ENCODE results near the gene JAK3. TPM values are rescaled to one million over a fixed set of nuclear protein-coding genes. Genes with fewer than 3 reads are reported as not detected.
A peak's percentile ranks its signal among the peaks of the same experiment; 100 is the strongest.
"Not testable (repeated sequence)": the region's sequence is repeated elsewhere in the genome, so short reads cannot be mapped to it uniquely, and the experiment has no call there.

The JAK3 gene
- total RNA-seq, 3 donors from 2014 or later, result 2.8 to 13.1 (median 3.5) TPM

GRCh38 chr19:17803264-17803896, 44.4 kb downstream of the JAK3 start:
- intact Hi-C loops (cut with DNase I; ENCODE audit: low total_unique reads), result no loop called here
- H3K27me3 ChIP-seq, result no peaks in the 10 kb centered on the region
- DNase-seq (ENCODE audit: low spot score in 2 of 2), result peak in 1 of 2 donors; percentile 25
- H3K9me3 ChIP-seq, result no peaks in the 10 kb centered on the region
- no peak overlapping the region for H3K4me3 ChIP-seq
- H3K36me3 ChIP-seq, result no peaks in the 10 kb centered on the region
- no peaks in the 10 kb centered on the region for H3K4me1 ChIP-seq
- H3K27ac ChIP-seq, result peak overlapping the region in 1 of 2 donors; percentile 44
- TF ChIP-seq POLR2AphosphoS5 (IDR thresholded peaks at IDR 0.05), result no peak
- TF ChIP-seq POLR2A (IDR thresholded peaks at IDR 0.05), result no peak

DNA sequence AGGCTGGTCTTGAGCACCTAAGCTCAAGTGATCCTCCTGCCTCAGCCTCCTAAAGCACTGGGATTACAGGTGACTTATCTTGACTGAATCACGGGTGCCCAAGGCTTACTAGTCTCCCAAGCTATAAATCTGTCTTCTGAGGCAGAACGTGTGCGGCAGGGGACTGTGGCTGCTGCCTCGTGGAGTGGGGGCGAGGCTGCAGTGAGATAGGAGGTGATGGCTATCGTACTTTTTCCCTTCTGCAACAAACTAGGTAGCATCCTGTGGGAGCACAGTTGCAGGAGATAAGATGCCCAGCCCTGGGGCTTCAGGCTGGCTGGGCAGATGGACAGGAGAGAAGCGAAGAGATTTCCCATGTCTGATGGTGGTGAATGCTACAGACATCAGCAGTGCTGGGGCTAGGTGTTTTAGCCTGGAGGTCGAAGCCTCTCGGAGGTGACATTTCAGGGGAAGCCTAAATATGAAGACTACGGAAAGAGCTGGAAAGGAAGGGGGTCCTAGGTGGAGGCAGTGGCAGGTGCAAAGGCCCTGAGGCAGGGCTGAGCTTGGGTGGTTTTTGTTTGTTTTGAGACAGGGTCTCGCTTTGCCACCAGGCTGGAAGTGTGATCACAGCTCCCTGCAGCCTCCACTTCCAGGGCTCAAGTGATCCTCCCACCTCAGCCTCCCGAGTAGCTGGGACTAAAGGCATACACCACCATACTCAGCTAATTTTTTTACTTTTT, 45.5 kb downstream of the JAK3 start:
- intact Hi-C loops (cut with DNase I; ENCODE audit: low total_unique reads), result no loop called here
- Histone ChIP-seq H3K9me3 (no peaks in the 10 kb centered on the region), H3K27ac (peak overlapping the region in 1 of 2 donors; percentile 21), H3K27me3 (no peaks in the 10 kb centered on the region), H3K4me3 (no peak overlapping the region), H3K36me3 (no peaks in the 10 kb centered on the region), H3K4me1 (no peaks in the 10 kb centered on the region)
- TF ChIP-seq, protein P1, sequence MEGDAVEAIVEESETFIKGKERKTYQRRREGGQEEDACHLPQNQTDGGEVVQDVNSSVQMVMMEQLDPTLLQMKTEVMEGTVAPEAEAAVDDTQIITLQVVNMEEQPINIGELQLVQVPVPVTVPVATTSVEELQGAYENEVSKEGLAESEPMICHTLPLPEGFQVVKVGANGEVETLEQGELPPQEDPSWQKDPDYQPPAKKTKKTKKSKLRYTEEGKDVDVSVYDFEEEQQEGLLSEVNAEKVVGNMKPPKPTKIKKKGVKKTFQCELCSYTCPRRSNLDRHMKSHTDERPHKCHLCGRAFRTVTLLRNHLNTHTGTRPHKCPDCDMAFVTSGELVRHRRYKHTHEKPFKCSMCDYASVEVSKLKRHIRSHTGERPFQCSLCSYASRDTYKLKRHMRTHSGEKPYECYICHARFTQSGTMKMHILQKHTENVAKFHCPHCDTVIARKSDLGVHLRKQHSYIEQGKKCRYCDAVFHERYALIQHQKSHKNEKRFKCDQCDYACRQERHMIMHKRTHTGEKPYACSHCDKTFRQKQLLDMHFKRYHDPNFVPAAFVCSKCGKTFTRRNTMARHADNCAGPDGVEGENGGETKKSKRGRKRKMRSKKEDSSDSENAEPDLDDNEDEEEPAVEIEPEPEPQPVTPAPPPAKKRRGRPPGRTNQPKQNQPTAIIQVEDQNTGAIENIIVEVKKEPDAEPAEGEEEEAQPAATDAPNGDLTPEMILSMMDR (IDR thresholded peaks at IDR 0.05), result no peak
- TF ChIP-seq POLR2A (IDR thresholded peaks at IDR 0.05) (no peak), POLR2AphosphoS5 (IDR thresholded peaks at IDR 0.05) (no peak)
- DNase-seq (ENCODE audit: low spot score in 2 of 2), result no peak

GRCh38 chr19:17798599-17798998, 49.2 kb downstream of the JAK3 start:
- H3K36me3 ChIP-seq; H3K4me3 ChIP-seq; H3K9me3 ChIP-seq; DNase-seq (ENCODE audit: low spot score in 2 of 2); H3K4me1 ChIP-seq; H3K27ac ChIP-seq: not testable (repeated sequence)
- peaks cover 0 to 20% of the 10 kb centered on the region in 2 donors for H3K27me3 ChIP-seq
- intact Hi-C loops (cut with DNase I; ENCODE audit: low total_unique reads), result loop anchor here (5.0 kb wide), 1 partner anchor 771 kb away; the partner anchor contains the start of gene CPAMD8

- TF ChIP-seq, protein P1 (IDR thresholded peaks at IDR 0.05), result no peak
- TF ChIP-seq POLR2A (IDR thresholded peaks at IDR 0.05) (no peak), POLR2AphosphoS5 (IDR thresholded peaks at IDR 0.05) (no peak)
- peaks cover 0 to 20% of the 10 kb centered on the region in 2 donors for H3K27me3 ChIP-seq
- intact Hi-C loops (cut with DNase I; ENCODE audit: low total_unique reads), result loop anchor here (5.0 kb wide), 1 partner anchor 770 kb away; the partner anchor contains the start of gene CPAMD8
- H3K4me3 ChIP-seq, result no peak overlapping the region
- no peaks in the 10 kb centered on the region for H3K9me3 ChIP-seq
- H3K36me3 ChIP-seq, result no peaks in the 10 kb centered on the region
- no peaks in the 10 kb centered on the region for H3K4me1 ChIP-seq
- peak overlapping the region; percentile 43 to 61 for H3K27ac ChIP-seq
- DNase-seq (ENCODE audit: low spot score in 2 of 2), result no peak
Observed at GRCh38 chr19:17797424-17798201, 50.2 kb downstream of the JAK3 start.

DNA sequence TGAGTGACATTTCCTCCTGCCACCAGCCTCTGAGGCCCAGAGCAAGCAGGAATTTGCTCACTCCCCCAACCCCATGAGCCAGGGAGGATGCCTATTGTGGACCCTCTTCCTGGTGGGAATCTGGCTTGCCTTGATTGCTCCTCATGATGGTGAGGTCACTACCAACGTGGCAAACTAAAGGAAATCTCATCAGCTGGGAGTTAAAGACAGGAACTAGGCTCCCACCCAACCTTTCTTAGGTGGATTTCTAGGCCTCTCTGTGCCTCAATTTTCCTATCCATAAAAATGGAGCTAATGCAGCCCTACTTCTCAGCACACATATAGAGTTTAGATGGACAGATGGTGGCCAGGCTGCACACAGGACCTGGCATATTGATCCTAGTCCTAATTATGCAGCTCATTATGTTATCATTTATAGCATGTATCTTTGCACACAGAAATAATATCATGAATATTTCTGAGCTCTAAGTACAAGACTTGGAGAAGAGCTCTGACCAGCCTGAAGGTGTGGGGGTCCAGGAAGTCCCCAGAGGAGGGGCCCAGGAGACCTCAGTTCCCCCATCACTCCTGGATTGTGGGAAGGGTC, 50.9 kb downstream of the JAK3 start:
- intact Hi-C loops (cut with DNase I; ENCODE audit: low total_unique reads), result loop anchor here (5.0 kb wide), 1 partner anchor 770 kb away; the partner anchor contains the start of gene CPAMD8
- Histone ChIP-seq H3K27me3 (peaks cover 0 to 20% of the 10 kb centered on the region in 2 donors), H3K36me3 (no peaks in the 10 kb centered on the region), H3K4me3 (no peak overlapping the region), H3K27ac (peak overlapping the region; percentile 22 to 61), H3K9me3 (no peaks in the 10 kb centered on the region), H3K4me1 (no peaks in the 10 kb centered on the region)
- TF ChIP-seq, protein P1 (IDR thresholded peaks at IDR 0.05), result no peak
- TF ChIP-seq POLR2AphosphoS5 (IDR thresholded peaks at IDR 0.05) (no peak), POLR2A (IDR thresholded peaks at IDR 0.05) (no peak)
- DNase-seq (ENCODE audit: low spot score in 2 of 2), result no peak
